GM19193 (cell line): ENCODE data around the gene WDR74.

ENCODE experiments used
- POLR2A ChIP-seq: IDR thresholded peaks from 4 replicates; pipeline ENCODE4 v1.6.1; 2011; ENCODE audit not compliant: insufficient read depth, insufficient read length; ENCODE audit errors: extremely low read depth

The WDR74 gene

DNA sequence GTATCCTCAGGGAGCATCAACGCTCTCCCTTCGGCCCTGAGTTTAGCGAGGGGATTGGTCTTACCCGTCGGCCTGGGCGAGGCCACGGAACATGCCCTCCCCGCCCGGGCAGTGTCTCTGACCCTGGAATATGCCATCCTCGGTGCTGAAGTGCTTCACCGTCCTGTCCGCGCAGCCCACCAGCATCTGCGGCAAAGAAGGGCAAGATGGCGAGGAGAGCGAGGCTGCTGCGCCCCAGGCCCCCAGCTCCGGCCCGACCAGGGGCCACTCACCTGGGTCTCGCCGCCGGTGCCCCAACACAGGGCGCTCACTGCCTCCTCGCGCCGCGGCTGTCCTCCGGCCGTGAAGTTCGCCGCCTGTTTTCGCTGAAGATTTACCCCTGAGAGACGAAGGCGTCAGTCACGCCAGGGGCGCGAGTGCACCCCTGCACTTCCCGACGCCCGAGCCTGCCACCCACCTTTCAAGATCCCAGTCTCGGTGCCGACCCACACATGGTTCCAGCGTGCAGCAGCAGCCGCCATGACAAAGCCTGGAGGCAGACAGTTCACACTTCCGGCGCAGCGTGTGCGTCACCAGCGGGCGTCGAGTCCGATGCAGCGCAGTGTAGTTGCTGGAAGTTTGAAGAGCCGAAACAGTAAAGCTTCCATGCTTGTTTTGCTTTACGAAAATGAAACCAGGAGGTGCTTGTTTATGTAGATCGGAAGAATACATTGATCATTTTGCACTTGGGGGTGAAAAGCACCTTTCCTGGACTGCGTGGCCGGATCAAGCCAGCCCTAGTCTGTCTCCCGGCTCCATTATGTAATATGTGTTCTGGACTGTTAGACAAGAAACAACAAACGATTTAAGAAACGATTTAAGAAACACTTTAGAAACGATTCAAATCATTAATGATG is at the start of gene WDR74:
TSS of gene WDR74 (minus strand) at position 541 of the 896 bp plus-strand sequence. CDS start at position 521, 20 bp downstream.
- TF ChIP-seq POLR2A: peak; percentile 91

DNA sequence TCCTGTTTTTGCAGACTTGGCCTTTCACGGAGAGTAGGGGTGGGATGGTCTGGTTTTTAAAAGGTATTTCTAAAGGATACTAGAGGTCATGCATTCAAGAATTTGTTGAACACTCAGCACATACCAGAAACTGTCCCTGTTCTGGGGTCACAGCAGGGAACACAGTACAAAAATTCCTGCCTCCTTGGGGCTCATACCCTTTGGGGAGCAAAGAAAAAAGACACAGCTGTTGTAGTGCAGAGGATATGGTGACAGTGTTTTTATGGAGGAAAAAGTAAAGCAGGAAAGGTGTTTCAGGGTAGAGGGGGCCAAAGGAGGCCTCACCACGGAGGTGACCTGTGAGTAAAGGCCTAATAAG is 49.7 kb upstream of the WDR74 start:
- no peak for TF ChIP-seq POLR2A

DNA sequence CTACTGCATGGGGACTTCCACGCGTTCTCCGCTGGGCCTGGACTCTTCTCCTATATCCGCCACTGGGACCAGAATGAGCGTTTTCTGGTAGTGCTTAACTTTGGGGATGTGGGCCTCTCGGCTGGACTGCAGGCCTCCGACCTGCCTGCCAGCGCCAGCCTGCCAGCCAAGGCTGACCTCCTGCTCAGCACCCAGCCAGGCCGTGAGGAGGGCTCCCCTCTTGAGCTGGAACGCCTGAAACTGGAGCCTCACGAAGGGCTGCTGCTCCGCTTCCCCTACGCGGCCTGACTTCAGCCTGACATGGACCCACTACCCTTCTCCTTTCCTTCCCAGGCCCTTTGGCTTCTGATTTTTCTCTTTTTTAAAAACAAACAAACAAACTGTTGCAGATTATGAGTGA is 49.0 kb upstream of the WDR74 start:
- no peak for TF ChIP-seq POLR2A

DNA sequence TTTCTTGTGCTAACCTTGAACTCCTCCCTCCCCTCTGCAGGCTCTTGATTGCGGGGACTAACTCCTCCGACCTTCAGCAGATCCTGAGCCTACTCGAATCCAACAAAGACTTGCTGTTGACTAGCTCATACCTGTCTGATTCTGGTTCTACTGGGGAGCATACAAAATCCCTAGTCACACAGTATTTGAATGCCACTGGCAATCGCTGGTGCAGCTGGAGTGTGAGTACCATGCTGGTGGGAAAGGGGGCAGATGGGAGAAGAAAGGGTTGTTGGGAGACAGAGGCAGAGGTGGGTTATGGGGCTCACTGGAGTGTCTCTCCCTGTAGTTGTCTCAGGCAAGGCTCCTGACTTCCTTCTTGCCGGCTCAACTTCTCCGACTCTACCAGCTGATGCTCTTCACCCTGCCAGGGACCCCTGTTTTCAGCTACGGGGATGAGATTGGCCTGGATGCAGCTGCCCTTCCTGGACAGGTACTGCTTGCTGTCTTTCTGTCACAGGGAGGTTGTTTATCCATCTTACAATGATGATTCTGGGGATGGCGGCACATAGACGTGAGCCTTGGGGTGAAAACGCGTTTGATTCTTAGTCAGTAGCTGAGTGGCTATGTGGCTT is 45.9 kb upstream of the WDR74 start:
- TF ChIP-seq POLR2A: no peak

DNA sequence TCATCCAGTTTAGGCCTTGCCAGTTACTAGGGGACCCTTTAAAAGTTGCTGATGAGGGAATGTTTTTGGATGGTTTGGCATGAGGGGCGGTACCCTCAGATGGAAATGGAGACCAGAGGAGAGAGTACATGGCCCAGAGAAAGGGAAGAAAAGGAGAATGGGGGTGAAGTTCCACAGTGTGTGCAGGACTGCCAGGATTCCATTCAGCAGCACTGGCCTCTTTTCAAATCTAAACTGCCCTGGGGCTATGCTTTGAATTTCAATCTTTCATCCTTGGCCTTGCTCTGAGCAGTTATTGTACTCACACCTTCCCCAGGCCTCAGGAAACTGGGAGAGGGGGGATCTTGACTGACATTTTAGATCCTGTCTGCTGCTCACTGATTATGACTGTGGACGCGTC is 44.3 kb upstream of the WDR74 start:
- TF ChIP-seq POLR2A: no peak

DNA sequence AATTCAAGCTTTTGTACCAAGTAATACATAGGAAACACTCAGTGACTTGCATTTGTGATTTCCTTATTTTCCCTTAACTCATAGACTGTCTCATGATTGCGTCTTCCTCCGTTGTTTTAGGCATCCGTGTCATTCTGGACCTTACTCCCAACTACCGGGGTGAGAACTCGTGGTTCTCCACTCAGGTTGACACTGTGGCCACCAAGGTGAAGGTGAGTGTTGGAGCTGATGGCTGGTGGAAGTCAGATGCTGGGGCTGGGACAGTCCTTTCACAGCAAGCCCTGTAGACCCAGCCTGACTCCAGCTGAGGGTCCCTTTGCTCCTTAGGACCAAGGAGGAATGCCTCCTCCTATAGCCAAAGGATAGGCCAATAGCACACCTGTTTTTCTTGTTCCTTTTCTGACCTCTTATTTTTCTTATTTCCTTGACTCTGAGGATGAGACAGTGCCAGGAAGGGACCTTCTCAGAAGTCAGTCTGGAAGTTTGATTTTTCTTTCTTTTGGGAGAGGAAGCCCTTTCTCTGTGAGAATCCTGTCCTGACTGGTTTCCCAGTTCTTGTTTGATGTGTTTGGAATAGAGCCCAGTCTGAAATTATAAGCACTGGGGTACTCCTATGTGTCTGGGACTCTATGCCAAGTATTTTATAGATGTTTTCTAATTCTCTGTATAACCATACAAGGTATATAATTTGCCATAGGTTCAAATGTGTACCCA is 43.6 kb upstream of the WDR74 start:
- TF ChIP-seq POLR2A: no peak

DNA sequence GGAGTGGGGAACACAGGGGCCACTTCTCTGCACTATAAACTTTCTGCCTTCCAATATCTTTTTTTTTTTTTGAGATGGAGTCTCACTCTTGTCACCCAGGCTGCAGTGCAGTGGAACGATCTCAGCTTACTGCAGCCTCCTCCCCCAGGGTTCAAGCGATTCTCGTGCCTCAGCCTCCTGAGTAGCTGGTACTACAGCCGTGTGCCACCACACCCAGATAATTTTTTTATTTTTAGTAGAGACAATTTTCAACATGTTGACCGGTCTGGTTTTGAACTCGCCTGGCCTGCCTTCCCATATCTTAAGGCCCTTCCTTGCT is 43.0 kb upstream of the WDR74 start:
- no peak for TF ChIP-seq POLR2A

DNA sequence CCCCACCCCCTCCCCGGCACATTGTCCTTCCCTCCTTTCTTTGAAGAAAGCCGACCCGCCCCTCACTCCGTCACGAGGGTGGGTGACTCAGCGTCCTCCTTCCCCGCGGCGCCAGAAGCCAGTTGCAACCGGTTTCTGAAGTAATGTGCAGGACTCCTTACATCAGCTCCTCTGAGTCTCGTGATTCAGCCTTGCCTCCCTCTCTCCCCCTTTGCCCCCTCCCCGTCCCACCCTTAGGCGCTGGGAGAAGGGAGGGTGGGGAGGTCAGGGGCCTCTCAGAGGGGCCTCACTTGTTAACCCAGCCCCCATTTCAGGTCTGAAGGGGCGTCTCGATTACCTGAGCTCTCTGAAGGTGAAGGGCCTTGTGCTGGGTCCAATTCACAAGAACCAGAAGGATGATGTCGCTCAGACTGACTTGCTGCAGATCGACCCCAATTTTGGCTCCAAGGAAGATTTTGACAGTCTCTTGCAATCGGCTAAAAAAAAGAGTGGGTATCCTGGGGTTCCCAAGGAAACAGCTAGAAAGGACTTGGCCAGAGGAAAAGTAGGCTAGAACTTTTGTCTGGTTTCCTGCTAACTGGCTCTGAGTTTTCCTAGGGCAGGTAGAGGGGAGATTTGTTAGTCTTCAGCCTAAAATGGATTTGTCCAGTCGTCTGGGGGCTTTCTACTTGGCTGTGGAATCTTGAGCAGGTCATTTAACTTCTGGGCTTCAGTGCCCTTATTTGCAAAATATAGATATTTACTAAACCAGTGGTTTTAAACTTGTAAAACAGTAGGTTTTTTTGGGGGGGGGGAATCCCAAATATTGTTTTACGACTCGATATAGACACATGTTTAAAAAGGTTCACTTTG is 42.4 kb upstream of the WDR74 start:
- peak; percentile 60 for TF ChIP-seq POLR2A

DNA sequence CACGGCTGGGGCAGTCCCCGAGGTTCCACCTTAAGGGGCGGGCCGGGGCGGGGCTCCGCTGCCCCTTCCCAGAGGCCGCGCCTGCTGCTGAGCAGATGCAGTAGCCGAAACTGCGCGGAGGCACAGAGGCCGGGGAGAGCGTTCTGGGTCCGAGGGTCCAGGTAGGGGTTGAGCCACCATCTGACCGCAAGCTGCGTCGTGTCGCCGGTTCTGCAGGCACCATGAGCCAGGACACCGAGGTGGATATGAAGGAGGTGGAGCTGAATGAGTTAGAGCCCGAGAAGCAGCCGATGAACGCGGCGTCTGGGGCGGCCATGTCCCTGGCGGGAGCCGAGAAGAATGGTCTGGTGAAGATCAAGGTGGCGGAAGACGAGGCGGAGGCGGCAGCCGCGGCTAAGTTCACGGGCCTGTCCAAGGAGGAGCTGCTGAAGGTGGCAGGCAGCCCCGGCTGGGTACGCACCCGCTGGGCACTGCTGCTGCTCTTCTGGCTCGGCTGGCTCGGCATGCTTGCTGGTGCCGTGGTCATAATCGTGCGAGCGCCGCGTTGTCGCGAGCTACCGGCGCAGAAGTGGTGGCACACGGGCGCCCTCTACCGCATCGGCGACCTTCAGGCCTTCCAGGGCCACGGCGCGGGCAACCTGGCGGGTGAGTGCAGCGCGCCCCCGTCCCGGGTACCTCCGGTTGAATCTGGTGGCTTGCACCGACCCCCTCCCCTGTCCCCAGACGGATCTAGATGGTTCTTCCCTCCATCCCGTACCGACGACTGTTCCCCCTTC is 41.6 kb upstream of the WDR74 start, which contains the start of gene SLC3A2:
TSS of gene SLC3A2 (plus strand) at position 94 of the 776 bp plus-strand sequence. CDS start at position 222, 128 bp downstream.
- TF ChIP-seq POLR2A: peak; percentile 98

DNA sequence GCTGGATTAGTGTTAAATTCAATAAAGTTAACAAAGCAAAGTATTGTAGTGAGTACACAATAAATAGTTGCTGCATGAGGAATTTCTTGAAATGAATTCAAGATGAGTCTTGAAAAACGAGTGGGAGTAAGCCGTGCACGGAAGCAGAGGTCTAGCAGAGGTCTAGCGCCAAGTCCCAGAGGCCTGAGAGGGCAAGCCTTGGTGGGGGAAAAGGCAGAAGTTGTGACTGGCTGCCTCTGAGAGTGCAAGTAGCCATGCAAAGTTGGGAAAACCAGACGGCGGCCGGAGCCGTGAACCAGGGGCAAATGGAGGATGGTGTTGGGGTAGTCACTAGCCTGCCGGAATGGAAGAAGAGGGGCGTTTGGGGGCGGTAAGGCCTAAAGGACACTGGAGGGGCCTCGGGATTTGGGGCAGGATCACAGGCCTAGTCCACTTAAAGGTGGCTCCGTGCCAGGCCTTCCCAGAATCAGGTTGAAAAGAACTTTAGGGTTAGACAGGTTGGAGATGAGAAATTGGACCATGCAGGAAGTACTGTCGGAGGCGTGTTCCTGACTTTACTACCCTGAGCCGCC is 40.9 kb upstream of the WDR74 start:
- no peak for TF ChIP-seq POLR2A

DNA sequence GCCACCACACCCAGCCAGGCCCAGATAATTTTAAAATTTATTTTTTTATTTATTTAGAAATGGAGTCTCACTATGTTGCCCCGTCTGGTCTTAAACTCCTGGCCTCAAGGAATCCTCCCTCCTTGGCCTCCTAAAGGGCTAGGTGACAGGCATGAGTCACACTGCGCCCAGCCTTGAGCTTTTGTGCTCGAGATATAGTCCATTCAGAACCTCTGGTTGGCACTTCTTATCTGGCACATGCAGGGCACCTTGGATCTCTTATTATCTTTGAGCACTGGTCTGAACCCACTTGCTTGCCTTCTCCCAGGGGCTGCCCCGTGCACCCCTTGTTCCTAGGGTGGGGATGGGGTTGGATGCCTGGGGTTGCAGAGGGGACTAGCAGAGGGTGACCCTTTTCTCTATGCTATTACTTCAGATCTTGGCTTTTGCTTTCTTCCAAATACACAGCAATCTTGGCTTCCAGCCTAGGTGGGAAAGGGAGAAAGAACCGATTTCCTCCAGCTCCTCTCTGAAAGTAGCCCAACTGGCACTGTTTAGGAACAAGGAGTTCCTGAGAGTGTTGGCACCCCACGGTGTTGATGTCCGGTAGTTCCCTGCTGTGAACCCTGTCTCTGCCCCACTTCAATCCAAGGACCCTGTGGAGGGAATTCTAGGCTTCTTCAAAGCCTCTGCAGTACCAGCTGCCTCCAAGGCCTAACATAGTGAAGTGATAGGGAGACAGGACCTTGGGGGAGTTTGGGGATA is 40.0 kb upstream of the WDR74 start:
- no peak for TF ChIP-seq POLR2A

DNA sequence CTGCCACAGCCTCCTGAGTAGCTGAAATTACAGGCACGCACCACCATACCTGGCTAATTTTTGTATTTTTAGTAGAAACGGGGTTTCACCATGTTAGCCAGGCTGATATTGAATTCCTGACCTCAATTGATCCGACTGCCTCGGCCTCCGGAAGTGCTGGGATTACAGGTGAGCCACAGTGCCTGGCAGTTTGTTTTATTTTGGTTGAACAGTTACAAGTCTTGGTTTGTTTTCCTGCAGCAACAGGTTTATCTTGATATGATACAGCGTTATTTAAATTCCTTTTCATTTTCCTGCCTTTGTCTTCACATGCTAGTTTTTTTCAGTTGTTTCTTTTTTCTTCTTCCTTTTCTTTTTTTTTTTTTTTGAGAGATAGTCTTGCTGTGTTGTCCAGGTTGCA is 37.3 kb upstream of the WDR74 start:
- no peak for TF ChIP-seq POLR2A

DNA sequence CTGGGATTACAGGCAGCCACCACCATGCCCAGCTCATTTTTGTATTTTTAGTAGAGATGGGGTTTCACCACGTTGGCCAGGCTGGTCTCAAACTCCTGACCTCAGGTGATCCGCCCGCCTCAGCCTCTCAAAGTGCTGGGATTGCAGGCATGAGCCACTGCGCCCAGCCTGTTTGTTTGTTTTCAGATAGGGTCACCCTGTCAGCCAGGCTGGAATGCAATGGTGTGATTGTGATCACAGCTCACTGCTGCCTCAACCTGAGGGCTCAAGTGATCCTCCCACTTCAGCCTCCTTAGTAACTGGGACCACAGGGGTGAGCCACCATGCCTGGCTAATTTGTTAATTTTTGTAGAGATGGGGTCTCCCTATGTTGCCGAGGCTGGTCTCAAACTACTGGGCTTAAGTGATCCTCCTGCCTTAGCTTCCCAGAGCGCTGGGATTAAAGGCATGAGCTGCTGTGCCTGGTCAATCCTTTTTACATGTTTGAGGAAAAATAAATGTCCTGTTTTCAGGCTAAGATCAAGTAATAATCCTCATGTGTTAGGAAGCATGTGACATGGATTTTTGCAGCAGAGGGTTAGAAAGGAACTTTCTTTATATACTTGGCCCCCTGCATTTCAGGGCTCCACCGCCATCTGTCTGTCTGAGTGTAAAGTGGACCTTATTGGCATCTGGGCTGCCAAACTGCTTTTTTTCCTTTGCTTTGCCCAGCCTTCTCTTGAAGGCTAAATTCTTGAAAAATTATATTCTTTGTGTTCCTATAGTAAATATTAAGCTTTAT is 36.5 kb upstream of the WDR74 start:
- TF ChIP-seq POLR2A: no peak

DNA sequence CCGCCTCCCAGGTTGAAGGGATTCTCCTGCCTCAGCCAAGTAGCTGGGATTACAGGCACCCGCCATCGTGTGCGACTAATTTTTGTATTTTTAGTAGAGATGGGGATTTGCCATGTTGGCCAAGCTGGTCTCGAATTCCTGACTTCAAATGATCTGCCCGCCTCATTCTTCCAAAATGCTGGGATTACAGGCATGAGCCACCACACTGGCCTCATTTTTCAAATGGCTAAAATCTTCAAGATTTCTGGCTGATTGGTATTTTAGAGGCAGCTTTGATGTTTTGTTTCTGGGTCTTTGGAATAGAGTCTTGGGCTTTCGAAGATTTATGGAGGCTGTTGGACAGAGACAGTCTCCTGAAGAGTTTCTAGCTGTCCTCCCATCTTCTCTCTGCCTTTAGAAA is 35.5 kb upstream of the WDR74 start:
- TF ChIP-seq POLR2A: no peak
